Measurements from ENCODE around the gene C4A. TPM values are rescaled to one million over a fixed set of nuclear protein-coding genes. Genes with fewer than 3 reads are reported as not detected.
A peak's percentile ranks its signal among the peaks of the same experiment; 100 is the strongest.

C4A gene
- total RNA-seq, 1 experiment from 2014 or later = 4.3 TPM

GRCh38 chr6:31952140-31952805 lies 29.6 kb upstream of the C4A start:
- Histone ChIP-seq H3K18ac (ENCODE audit: insufficient read length, low read depth, low read length) (no peak overlapping the region), H4K20me1 (ENCODE audit: control insufficient read depth, insufficient read depth, insufficient read length) (peaks cover 2% of the 10 kb centered on the region), H2AFZ (ENCODE audit: low read length) (no peak overlapping the region), H3K56ac (ENCODE audit: insufficient read length, low read depth, low read length) (no peak overlapping the region), H2BK5ac (ENCODE audit: insufficient read length, low read length) (no peak overlapping the region), H3K14ac (ENCODE audit: insufficient read depth, low read length) (no peak overlapping the region), H3K23ac (ENCODE audit: insufficient read length, low read depth, low read length) (no peak overlapping the region), H2AK5ac (ENCODE audit: insufficient read length, low read length) (no peak overlapping the region), H3K4ac (ENCODE audit: low read depth, low read length) (no peak overlapping the region), H2BK120ac (ENCODE audit: low read depth, low read length, poor library complexity, severe bottlenecking) (no peak overlapping the region), H3K27ac (ENCODE audit: insufficient read length, low read depth, low read length) (no peak overlapping the region), H4K5ac (ENCODE audit: insufficient read length, low read depth, low read length) (no peak overlapping the region), H3T11ph (ENCODE audit: low read length) (no peak overlapping the region), H4K8ac (replicated peaks; ENCODE audit: insufficient read length, low read depth, low read length) (no peak overlapping the region), H3K79me1 (ENCODE audit: insufficient read depth, low read depth, low read length, poor library complexity, severe bottlenecking) (no peaks in the 10 kb centered on the region), H2BK20ac (ENCODE audit: low read depth, low read length, poor library complexity, severe bottlenecking) (no peak overlapping the region), H3K27me3 (ENCODE audit: insufficient read depth, low read length) (no peaks in the 10 kb centered on the region), H3K79me2 (ENCODE audit: insufficient read depth, low read length) (no peaks in the 10 kb centered on the region), H4K91ac (ENCODE audit: insufficient read length, low read depth, low read length) (no peak overlapping the region), H3K9ac (ENCODE audit: extremely low read depth, insufficient read length, low read length) (no peak overlapping the region), H3K9me3 (ENCODE audit: control insufficient read depth, low read depth, low read length) (no peaks in the 10 kb centered on the region), H3K23me2 (ENCODE audit: insufficient read length, low read depth, low read length, poor library complexity, severe bottlenecking) (no peaks in the 10 kb centered on the region), H2BK12ac (ENCODE audit: insufficient read length, low read depth, low read length) (no peak overlapping the region), H3K4me2 (ENCODE audit: insufficient read depth, insufficient read length, low read length) (no peak overlapping the region), H3K4me1 (ENCODE audit: insufficient read depth, low read length) (no peaks in the 10 kb centered on the region), H2BK15ac (ENCODE audit: low read depth, low read length) (no peak overlapping the region)
- peaks cover 23 to 66% (median 55%) of the 10 kb centered on the region in 3 experiments; a peak in 6 of 7 replicates for H3K36me3 Mint-ChIP-seq (ENCODE audit: insufficient read depth in 1 of 3, low read depth in 3 of 3)
- peak overlapping the region in 1 of 3 experiments; percentile 67; a peak in 1 of 7 replicates for H3K27ac Mint-ChIP-seq
- WGBS (ENCODE audit: extremely low coverage, insufficient read length, low lambda C conversion rate) = no CpG with 5 or more reads among the region's 5 CpGs
- TF ChIP-seq CTCF (conservative IDR thresholded peaks at IDR 0.05) = peak; percentile 83
- no peaks in the 10 kb centered on the region for H3K9me3 Mint-ChIP-seq
- peak; percentile 51 for DNase-seq
- H3K4me3 Mint-ChIP-seq = no peak overlapping the region
- no peaks in the 10 kb centered on the region for H3K4me1 Mint-ChIP-seq
- peaks cover 17% of the 10 kb centered on the region for H3K27me3 Mint-ChIP-seq (ENCODE audit: low read depth)

All from H9 (cell line).